HG02884 (cell line): ENCODE results near the gene MYL6B.

Experiments used
- ATAC-seq: cut with Tn5 transposase; IDR thresholded peaks from one replicate; pipeline ENCODE4 v1.9.1; 2021; ENCODE audit warnings: mild to moderate bottlenecking, moderate library complexity; ENCODE audit not compliant: unreplicated experiment

Gene MYL6B

DNA sequence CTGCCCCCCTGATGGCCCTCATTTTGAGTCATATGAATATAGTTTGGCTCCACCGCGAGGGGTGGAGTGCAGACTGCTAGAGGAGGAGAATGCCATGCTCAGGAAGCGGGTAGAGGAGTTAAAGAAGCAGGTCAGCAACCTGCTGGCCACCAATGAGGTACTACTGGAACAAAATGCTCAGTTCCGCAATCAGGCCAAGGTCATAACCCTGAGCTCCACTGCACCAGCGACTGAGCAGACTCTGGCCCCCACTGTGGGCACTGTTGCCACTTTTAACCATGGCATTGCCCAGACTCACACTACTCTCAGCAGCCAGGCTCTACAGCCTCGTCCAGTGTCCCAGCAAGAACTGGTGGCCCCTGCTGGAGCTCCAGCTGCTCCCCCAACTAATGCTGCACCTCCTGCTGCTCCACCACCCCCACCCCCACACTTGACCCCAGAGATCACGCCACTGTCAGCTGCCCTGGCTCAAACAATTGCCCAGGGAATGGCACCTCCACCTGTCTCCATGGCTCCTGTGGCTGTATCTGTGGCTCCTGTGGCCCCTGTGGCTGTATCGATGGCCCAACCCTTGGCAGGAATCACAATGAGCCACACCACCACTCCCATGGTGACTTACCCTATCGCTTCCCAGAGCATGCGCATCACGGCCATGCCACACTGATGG lies 31.1 kb upstream of the MYL6B start:
- no peak for ATAC-seq

DNA sequence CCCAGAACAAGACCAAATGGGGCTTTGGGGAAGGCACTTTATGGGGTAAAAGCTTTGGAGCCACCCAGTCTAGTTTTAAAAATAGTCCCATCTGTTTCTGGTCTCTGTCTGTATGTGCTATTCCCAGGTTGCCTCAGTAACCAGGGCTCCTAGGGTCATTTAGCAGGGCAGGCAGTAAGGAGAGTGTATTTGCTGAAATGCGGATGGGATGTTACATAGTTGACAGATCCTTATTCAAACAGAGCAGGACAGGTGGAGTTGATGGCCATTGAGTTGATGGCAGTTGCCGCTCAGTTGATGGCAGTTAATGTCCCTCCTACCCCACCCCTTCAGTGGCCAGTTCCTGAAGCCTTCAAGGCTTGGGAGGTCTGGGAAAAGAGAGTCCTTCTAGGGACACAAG lies 29.8 kb upstream of the MYL6B start:
- no peak for ATAC-seq

DNA sequence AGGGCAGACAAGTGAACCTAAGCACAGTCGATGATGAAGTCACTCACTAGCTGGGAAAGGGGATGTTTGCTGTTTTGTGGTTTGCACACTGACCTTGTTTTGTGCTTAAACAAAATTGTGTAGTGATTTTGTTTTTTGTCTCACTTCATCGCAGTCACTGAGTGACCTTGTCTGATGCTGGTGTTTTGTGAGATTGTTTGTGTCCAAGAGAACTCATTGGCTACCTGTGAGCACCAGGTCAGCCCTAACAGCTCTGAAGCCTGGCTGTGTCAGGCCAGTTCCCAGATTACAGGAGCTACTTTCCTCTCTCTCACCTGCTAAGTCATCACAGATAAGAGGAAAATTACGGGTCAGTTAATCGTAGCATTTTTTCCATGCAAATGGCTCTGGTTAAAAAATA lies 28.3 kb upstream of the MYL6B start:
- ATAC-seq: no peak

DNA sequence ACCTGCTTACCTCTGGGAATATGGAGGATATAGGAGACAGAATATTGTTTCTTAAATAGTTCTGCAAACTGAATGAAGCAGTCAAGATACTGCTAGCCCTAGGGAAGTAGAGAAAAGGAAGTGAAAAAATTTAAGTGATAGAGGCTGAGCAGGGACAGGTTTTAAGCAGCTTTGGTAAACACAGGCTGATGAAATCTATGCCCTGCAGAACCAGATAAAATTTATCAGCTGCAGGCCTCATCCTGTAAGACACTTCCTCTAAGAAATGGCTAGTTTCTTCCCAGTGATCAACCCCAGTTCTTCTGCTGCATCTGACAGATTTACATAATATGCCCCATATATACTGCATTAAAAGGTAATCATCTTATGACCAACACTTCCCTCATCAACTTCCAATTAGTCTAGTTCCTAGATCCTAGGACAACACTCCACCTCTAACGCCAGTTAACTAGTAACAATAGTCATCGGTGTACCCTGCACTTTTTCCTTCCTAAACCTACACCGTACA lies 25.6 kb upstream of the MYL6B start:
- no peak for ATAC-seq

DNA sequence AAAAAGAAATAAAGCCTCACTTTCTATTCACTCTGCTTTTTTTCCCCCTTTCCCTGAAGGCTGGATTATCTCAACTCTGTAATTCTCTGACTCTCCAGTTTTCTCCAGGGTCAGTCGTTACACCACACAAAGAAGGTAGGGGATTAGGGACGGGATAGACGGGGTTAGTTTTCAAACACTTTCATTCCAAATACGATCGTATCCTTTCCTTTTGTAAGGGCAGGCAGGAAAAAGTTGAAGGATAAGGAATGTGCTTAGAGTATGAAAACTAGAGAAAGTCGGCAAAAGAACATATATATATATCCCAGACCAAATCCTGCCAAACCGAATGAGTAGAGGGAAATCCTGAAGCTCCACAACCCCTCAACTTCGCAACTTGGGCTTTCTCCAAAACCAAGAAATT lies 24.9 kb upstream of the MYL6B start:
- ATAC-seq: no peak

DNA sequence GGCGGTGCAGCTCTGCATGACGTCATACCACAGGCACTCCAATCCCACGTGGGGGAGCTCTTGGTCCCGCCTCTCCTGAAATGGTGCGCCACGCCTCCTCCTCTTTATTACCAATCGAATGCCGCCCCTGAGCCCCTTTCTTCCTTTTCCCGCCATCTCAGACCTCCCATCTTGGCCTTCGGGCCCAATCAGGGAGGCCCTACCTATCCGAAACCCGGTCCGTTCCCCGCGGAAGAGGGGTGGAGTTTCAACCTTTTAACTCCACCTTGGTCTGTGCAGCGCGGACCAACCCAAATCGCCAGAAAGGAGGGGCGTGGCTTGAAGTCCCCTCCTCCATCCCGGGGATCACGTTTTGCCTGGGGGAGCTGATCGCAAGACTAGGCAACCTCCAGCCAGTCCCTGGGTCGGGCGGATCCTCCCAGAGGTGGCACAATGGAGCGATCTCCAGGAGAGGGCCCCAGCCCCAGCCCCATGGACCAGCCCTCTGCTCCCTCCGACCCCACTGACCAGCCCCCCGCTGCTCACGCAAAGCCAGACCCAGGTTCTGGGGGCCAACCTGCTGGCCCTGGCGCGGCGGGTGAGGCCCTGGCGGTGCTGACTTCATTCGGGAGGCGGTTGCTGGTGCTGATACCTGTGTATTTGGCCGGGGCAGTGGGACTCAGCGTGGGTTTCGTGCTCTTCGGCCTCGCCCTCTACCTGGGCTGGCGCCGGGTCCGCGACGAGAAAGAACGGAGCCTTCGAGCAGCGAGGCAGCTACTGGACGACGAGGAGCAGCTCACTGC lies 24.3 kb upstream of the MYL6B start, which contains the start of gene ESYT1:
ESYT1 (plus strand) TSS at position 380 of the 782 bp plus-strand sequence; CDS start at position 433, 53 bp downstream.
- ATAC-seq: peak; percentile 84

DNA sequence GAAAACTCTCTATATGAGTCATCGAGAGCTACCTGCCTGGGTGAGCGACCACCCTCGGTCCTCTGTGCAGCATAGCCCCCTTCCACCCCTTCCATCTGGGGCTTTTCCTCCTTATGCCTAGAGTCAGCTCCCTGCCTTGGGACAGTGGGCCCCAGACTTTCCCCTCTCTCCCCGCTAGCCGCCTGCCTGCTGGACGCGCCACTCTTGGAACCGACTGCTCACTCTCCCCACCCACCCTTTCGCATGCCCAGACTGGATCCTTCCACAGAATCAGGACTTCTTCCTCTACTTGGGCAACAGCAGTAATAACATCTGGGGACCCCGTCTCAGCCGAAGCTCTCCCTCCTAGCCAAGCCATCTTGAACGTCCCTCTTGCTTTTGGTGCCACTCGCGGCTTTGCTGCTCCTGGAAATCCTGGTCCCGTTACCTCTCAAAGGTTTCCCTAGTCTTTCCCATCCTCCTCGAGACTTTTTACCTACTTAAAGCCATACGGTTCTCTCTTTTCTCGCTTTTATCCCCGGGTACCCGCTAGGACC lies 23.6 kb upstream of the MYL6B start:
- ATAC-seq: no peak

DNA sequence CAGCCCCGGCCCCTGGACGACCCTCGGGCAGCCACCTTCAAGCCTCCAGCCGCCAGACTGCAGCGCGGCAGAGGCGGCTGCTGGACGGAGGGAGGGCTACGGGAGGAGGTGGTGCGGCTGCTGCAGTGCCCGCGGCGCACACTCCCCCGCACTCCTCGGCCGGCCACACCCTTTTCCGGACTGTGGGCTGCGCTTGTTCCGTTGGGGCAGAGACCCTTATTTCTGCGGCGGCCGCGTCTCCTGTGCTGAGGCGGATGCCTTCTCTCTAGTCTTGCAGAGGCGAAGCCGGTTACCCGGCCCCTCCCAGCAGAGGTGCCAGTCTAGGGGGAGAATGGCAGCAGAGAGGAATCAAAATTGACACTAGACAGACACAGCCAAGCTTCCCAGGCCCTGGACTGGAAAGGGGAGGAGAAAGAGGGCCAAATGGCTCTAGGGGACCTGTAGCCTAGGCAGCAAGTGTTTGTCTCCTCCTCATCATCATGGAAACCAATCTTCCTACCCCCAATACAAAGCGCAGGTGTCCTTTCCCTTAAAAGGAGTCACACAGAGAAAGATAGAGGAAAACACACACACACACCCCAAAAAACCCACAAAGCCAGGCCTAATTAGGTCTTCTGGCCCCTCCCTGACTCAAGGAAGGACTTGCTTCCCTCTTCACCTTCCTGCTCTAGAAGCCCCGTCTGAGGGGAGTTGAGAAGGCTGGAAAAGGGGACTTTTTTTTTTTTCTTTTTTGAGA lies 23.0 kb upstream of the MYL6B start:
- no peak for ATAC-seq

DNA sequence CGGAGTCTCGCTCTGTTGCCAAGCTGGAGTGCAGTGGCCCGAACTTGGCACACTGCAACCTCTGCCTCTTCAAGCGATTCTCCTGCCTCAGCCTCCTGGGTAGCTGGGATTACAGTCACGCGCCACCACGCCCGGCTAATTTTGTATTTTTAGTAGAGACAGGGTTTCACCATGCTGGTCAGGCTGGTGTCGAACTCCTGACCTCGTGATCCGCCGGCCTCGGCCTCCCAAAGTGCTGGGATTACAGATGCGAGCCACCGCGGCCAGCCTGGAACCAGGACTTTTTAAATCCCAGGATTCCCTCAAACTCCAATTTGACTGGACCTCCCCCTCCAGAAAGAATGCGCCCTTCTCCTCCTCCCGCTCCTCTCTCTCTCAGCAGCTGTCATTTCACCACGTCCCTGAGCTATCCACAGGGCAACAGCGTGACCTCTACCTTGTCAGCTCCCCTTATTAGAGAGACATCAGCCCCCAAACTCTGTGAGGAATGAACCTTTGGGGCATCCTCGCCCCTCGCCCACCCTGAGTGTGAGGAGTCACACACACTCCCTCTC lies 22.4 kb upstream of the MYL6B start:
- ATAC-seq: no peak

DNA sequence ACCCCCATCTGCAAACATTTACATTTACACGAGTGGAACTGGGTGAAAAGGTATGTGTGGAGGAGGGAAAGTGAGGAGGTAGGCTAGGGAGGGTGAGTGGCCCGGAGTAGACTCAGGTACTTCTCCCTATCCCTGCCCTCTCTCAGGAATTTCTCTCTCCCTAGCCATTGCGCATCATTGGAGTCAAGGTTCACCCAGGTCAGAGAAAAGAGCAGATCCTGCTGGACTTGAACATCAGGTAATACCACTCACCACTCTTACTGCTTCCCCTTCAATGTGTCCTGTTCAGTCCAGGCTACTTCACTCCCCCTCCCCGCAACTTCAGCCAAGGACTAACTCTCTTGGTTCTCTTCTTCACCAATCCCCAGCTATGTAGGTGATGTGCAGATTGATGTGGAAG lies 21.5 kb upstream of the MYL6B start:
- no peak for ATAC-seq

DNA sequence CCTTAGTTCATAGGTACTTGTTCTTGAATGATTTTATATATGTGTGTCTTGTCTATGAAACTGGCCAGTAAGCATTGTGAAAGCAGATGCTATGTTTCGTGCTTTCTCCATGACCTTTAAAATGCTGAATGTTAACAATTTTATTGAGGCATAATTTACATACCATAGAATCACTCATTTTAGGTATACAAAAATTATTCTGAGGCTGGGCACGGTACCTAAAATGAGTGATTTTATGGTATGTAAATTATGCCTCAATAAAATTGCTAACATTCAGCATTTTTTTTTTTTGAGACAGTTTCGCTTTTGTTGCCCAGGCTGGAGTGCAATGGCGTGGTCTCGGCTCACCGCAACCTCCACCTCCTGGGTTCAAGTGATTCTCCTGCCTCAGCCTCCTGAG lies 17.5 kb upstream of the MYL6B start:
- no peak for ATAC-seq

DNA sequence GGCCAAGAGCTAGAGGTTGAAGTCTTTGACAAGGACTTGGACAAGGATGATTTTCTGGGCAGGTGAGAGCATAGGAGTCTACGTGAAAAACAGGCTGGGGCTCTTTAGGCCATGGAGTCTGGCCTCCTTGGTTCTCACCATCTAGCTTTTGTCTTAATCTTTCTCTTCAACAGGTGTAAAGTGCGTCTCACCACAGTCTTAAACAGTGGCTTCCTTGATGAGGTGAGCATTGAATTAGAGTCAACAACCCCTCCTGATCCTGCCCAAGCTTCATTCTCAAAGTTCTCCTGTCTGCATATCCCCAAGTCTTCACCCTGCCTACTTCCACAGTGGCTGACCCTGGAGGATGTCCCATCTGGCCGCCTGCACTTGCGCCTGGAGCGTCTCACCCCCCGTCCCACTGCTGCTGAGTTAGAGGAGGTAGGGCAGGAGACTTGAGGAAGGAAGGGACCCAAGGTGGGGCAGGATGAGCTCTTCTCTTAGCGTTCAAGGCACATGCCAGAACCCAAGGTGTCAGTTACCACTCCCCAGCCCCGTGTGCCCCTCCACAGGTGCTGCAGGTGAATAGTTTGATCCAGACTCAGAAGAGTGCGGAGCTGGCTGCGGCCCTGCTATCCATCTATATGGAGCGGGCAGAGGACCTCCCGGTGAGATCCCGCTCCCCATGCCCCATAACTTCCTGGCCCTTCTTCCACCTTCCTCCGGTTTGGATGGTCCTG lies 14.4 kb upstream of the MYL6B start:
- ATAC-seq: no peak

DNA sequence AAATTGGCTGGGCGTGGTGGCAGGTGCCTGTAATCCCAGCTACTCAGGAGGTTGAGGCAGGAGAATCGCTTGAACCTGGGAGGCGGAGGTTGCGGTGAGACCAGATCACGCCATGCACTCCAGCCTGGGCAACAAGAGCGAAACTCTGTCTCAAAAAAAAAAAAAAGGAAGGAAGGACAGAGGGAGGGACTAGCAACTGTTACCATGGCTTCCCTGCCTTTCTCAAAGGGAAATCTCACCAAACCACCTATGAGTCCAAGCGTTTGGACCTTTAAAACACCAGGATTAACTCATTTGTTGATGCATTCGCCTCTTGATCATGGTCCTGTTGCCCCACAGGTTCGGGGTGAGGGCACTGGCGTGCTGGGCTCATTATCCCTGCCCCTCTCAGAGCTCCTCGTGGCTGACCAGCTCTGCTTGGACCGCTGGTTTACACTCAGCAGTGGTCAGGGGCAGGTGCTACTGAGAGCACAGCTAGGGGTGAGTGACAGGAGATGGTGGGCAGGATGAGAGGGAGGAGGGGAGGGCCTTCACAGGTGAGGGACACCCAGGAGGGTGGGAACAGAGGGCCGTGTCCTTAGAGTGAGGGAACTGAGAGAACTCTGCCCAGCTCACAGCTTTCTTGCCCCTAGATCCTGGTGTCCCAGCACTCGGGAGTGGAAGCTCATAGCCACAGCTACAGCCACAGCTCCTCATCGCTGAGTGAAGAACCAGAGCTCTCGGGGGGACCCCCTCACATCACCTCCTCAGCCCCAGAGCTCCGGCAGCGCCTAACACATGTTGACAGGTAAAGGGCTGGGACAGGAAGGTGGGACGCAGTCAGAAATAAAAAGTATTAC lies 10.2 kb upstream of the MYL6B start:
- no peak for ATAC-seq

DNA sequence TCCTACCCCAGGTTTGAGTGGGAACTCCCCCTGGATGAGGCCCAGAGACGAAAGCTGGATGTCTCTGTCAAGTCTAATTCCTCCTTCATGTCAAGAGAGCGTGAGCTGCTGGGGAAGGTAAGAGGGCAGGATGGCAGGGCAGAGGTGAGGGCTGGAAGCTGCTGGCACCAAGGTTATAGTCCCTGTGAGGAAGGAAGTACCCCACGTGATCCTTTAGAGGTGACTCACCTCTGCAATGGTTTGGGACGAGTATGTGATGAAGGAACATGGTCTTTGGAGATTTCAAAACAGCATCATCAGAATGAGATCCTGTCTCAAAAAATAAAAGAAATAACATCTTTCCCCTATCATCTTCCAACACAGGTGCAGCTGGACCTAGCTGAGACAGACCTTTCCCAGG lies 9.2 kb upstream of the MYL6B start:
- no peak for ATAC-seq

DNA sequence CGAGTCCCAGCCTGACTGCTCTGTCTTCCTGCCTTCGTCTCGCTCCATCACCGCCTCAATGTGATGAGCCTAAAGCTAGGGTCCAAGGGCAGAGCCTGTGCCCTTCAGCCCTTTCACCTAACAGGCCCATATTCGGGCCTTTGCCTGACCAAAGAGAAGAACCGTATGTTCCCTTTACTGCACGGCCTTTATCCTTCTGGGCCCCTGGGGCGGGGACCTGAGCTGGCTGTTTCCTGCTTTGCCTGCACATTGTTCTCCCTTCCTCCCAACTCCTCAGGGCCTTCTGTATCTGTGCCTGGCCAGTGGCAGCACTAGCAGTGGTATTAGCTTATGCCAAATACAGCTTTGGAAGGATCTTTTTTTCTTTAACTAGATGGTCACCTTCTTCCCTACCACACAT lies 8.5 kb upstream of the MYL6B start:
- no peak for ATAC-seq

DNA sequence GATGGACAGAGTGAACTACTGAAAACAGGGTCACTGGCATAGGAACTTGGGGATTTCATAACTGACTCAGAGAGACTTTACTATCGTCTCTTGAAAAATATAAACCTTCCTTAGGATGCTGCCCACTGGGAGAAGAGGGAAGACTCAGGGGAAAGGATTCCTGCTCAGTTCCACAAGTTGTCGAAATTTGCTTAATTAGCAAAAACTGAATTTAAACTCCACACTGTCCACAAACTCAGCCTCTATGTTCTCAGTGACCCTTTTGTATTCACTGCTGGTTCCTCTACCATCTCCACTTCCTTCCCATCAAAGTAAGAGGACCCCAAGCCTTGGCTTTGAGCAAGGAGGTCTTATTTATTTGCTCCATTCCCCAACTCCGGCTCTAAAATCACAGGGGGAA lies 7.2 kb upstream of the MYL6B start:
- no peak for ATAC-seq

DNA sequence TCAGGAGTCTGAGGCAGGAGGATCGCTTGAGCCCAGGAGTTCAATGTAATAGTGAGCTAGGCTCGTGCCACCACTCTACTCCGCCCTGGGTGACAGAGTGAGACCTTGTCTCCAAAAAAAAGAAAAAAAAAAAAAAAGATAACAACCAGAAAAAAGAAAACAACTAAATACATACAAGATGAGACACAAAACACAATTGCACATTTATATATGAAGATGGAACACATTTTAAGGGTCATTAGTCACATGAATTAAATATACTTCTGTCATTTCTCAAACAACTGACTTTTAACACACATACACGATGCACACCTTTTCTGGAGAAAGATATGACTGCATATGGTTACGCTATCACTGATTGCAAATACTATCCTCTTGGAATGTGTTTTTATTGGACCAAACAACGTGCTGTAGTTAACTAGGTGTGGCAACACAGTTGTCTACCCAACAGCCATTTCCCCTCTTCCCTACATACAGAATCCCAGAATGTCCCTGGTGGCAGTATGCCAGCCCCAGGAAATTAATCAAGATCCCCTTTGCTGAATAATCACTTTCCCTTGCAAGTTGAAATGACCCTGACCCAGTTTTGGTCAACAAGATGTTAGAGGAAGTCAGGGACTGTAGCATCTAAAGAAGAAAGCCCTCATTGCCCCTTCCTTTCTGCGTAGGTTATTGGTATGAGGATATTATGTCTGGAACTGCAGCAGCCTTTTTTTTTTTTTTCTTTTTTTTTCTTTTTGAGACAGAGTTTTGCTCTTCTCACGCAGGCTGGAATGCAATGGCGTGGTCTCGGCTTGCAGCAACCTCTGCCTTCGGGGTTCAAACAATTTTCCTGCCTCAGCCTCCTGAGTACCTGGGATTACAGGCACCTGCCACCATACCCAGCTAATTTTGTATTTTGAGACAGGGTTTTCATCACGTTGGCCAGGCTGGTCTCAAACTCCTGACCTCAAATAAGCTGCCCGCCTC lies 5.6 kb upstream of the MYL6B start:
- no peak for ATAC-seq

DNA sequence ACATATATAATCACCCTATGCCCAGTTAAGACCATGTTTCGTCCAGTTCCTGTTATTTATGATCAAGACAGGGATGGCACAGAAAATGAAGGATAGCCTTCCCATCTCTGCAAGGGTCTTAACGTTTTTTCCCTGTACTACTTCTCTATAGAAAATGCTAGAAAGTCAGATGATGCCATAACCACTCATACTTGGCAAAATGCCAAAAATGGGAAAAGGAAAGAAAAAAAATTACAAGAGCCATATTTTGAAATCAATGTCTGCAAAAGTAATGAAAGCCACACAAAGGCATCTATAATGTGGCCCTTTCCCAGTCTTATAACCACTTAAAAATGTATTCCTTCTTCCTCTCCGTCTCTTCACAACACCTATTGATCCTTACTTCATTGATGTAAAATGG lies 1.8 kb upstream of the MYL6B start:
- ATAC-seq: no peak
